ENCODE data around the gene ADORA2B.

- TF ChIP-seq CTCF (IDR thresholded peaks at IDR 0.05; ENCODE audit: low read depth, low read length): no peak
- no peak for TF ChIP-seq EZH2phosphoT487 (IDR thresholded peaks at IDR 0.05; ENCODE audit: low read depth)
Measured at GRCh38 chr17:15920758-15921239, 24.1 kb upstream of the ADORA2B start.

Data from OCI-LY3 (cell line).